ENCODE measurements around the gene LMNTD2.

The LMNTD2 gene

DNA sequence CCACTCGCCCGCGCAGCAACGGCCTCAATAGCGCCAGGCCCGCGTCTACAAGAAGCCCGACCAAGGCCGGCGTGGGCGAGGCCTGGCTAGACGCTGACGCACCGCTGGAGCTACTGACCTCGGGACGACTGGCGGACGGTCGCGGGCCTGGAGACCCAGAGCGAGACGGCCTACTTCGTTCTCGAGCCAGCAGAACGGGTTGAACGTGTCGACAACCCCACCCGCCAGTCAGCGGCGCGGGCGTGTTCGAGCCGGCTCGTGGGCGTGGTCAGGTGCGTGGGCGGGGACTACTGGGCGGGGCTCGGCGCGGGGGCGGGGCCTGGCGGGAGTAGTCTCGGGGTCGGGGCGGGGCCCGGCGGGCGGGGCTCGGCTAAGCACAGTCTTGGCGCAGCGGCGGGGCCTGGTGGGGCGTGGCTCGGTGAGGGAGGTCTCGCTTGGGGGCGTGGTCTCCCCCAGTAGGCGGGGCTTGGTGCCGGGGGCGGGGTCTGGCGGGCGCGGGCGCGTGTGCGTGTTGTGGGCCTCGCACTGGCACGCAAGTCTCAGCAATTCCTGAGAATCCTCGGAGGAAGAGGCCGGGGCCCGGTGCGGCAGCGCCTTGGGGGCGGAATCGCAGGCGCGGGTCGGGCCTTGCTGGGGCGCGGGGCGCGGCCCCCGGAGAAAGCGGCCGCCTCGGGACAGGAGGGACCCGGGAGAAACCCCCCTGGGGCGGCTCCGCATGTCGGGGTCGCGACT is 53.4 kb downstream of the LMNTD2 start, which contains the start of gene RNH1:
RNH1 (minus strand) TSS at position 248 of the 732 bp plus-strand sequence. CDS start 5,080 bp downstream, outside the sequence.
- DNase-seq, result peak; percentile 85

DNA sequence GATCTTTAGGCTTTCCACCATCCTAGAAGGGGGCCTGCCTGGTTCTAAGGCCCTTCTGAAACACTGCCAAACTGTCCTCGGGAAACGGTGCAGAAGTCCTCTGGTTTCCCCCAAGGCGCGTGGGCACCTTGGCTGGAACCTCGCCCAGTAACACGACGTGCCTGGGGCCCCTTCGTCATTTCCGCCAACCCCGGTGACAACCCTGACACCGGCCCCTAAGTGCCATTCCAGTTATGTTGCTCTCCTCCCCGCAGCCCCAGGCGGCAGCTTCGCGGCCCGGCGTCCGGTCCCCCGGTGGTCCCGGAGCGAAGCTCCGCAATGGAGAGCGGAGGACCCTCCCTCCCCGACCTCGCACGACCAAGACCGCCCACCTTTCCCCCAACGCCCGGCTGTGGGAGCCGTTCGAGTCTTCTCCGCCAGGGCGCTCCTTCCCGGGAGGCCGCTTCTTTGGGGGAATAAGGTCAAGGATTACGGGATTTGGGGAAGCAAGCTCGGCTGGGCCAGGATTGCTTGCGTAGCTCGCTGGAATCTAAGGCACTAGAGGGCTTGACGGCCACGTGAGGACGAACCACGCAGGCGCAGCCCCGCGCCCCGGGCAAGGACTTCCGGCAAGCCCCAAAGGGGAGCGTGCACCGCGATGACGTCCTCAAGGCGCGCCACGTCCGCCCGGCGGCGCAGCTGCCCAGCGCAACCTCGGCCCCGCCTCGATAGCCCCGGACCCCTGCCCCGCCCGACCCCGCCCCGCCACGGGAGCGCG is 54.1 kb downstream of the LMNTD2 start:
- peak; percentile 91 for DNase-seq

DNA sequence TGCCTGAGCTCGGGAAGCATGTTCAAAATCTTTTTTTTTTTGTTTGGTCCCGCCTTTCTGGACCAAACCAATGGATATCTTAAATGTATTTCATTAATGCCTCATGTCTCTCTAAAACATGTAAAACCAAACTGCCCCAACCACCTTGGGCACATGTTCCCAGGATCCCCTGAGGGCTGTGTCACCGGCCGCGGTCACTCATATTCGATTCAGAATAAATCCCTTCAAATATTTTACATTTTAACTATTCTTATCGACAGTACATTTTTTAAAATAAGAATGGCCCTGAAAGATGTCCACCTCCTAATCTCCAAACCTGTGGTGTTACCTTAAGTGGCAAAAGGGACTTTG is 55.6 kb downstream of the LMNTD2 start:
- no peak for DNase-seq

Measured in MV-4-11 (cell line).